DOHH2 (cell line): ENCODE results near the gene SYT7.

Experiments
- EZH2phosphoT487 ChIP-seq: fragments of 200-600 bp; sonication (generic); IDR thresholded peaks from 2 replicates; pipeline ENCODE4 v1.6.1; 2017; ENCODE audit warnings: borderline replicate concordance, mild to moderate bottlenecking, antibody characterized with exemption, low read length, moderate library complexity, mixed read lengths
- TF ChIP-seq, protein P1 (sequence below): fragments of 200-600 bp; sonication (generic); IDR thresholded peaks from one replicate; pipeline ENCODE4 v1.5.1; 2014; ENCODE audit warnings: antibody characterized with exemption, mild to moderate bottlenecking, low read depth, low read length; ENCODE audit not compliant: poor library complexity, severe bottlenecking

DNA sequence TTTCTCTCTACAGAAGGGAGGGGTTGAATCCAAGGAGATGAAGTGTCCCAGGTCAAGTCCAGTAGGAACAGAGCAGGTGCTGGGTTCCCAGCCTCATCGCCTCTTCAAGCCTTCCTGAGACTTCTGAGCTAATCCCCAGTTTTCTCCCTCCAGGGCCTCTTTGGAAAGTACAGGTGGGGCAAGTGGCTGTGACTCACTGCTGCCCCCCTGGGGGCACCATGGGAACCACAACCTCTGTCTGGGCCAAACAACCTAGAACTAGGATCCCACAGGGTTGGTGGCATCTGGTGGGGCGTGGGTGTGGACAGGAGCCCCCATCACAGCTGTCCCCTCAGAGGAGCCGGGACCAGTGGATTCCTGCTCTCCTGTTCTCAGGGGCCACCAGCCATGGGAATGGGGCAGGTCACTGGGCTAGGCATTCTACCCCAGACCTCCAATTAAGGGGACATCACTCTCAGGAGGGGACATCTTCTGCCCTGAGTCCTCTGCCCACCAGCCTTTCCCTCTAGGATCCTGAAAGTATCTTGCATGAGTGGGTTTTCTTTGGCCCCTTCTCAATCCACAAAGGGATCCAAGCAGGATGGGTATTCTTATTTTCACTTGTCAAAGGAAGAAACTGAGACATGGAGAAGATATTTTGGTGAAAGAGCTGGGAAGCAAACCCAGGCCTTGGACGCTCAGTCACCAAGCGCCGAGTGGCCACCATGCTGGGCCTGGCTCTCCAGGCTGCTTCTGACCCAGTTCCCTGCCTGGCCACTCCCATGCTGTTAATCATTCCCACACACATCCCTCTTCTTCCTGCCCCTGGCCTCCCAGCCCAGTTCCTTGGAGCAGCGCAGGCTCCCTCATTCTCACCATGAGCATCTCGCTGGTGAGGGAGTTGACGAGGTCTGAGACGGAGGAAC is 48.5 kb downstream of the SYT7 start:
- TF ChIP-seq, protein P1, sequence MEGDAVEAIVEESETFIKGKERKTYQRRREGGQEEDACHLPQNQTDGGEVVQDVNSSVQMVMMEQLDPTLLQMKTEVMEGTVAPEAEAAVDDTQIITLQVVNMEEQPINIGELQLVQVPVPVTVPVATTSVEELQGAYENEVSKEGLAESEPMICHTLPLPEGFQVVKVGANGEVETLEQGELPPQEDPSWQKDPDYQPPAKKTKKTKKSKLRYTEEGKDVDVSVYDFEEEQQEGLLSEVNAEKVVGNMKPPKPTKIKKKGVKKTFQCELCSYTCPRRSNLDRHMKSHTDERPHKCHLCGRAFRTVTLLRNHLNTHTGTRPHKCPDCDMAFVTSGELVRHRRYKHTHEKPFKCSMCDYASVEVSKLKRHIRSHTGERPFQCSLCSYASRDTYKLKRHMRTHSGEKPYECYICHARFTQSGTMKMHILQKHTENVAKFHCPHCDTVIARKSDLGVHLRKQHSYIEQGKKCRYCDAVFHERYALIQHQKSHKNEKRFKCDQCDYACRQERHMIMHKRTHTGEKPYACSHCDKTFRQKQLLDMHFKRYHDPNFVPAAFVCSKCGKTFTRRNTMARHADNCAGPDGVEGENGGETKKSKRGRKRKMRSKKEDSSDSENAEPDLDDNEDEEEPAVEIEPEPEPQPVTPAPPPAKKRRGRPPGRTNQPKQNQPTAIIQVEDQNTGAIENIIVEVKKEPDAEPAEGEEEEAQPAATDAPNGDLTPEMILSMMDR: peak; percentile 98
- TF ChIP-seq EZH2phosphoT487: no peak
